GM08714 (cell line): ENCODE measurements around the gene AQP12A.
"Not testable (repeated sequence)": the region's sequence is repeated elsewhere in the genome, so short reads cannot be mapped to it uniquely, and the experiment has no call there.

Experiments
- H3K4me3 ChIP-seq: fragments of 200-500 bp; sonication (Bioruptor generic); 2 replicates; pipeline ENCODE4 v1.5.1; 2014; ENCODE audit warnings: mild to moderate bottlenecking, low read length, inconsistent platforms
- ZNF274 ChIP-seq: IDR thresholded peaks from 2 replicates; pipeline ENCODE4 v1.6.1; 2012; ENCODE audit warnings: mild to moderate bottlenecking, low read depth, low read length

Gene AQP12A

GRCh38 chr2:240700616-240701015 is 8.9 kb downstream of the AQP12A start:
- not testable (repeated sequence) for H3K4me3 ChIP-seq

DNA sequence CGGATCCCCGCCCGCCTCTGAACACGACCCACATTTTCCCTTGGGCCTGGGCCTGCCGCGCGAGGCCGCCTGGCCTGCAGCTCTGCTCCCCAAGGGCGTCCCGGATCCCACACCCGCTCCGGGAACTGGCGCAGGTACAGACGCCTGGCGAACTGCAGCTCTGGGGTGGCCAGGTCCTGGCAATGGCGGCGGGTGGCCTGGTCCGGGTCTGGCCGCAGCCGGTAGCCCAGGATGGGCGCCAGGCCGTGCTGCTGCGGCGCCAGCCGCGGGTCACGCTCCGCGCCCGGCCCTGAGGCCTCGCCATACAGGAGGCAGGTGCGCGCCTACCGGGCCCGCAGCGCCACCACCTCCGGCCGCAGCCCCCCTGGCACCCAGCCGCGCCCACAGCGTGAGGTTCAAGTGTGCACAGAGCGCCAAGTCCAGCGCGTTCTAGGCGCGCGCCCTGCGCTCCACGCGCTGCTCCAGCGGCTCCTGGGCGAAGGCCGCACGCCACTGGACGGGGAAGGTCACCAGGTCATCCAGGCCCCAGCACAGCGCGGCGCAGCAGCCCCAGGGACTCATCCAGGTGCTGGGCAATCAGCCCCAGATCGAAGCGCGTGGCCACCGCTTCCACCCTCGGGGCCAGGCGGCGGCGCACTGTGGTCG is 9.5 kb downstream of the AQP12A start:
- H3K4me3 ChIP-seq, result no peak overlapping the region
- TF ChIP-seq ZNF274, result no peak

DNA sequence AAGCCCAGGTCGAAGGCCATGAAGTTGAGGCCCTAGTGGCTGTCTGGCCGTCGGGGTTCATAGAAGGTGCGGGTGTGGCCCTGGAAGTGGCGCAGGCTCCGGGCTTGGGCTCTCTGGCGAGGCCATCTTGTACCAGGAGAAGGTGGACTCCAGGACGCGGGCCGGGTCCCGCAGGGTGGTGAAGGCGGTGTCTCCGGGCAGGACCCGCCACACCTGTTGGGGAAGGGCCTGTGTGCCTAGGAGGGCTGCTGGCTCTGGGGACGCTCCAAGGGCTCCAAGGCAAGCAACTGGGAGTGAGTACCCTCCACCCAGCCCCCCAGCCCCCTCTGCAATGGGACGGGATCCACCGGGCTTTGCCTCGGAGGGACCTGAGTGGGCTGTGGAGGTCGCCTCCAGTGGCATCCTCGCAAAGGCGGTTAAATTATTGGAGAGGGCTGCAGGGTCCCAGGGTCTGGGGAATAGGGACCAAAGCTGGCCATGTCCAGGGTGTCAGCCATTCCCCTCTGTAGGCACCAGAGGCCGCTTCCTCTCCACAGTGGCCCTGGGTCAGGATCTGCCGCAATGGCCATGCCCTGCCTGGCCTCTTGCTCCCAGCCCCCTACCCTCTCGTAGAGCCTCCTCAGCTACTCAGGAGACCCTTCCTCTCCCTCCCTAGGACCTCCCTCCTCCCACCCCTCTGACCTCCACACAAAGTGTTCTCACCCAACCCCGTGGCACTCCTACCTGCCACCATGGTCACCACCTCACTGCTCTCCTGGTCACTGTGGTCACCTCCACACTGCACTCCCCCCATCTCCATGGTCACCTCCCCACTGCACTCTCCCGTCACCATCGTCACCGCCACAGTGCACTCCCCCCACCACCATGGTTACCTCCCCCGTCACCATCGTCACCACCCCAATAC is 10.3 kb downstream of the AQP12A start:
- no peak overlapping the region for H3K4me3 ChIP-seq
- TF ChIP-seq ZNF274, result no peak

DNA sequence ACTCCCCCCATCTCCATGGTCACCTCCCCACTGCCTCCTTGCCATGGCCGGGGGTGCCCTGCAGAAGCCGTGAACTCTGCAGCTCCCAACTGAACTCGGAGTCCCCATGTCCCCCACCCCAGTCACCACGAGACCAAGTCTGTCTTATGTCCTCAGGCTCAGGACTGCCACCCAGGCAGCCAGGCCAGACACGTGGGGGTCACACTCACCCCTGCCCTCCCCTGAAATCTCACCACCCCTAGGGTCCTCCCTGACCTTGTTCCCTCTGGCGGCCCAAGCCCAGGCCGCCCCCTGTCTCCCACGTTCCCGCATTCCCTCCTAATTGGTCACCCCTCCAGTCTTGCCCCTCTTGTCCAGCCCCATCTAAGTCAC is 11.0 kb downstream of the AQP12A start:
- TF ChIP-seq ZNF274, result no peak
- H3K4me3 ChIP-seq, result no peak overlapping the region

- no peak overlapping the region for H3K4me3 ChIP-seq
- no peak for TF ChIP-seq ZNF274
Measured at GRCh38 chr2:240703417-240704341, 12.0 kb downstream of the AQP12A start.

DNA sequence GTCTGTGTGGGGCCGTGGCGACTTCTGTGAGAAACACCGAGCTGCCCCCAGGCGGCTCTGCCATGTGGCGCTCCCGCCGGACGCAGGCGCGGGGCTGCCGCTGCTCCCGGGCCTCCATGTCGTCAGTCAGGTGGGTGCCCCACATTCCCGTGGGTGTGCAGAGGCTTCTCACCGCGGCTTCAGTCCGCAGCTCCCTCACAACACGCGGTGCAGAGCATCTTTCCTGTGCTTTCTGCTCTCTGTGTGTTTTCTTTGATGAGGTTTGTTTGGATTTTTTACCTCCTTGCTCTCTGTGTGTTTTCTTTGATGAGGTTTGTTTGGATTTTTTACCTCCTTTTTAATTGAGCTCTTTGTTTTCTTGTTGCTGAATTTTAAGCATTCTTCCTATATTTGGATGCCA is 13.0 kb downstream of the AQP12A start:
- no peak for TF ChIP-seq ZNF274

DNA sequence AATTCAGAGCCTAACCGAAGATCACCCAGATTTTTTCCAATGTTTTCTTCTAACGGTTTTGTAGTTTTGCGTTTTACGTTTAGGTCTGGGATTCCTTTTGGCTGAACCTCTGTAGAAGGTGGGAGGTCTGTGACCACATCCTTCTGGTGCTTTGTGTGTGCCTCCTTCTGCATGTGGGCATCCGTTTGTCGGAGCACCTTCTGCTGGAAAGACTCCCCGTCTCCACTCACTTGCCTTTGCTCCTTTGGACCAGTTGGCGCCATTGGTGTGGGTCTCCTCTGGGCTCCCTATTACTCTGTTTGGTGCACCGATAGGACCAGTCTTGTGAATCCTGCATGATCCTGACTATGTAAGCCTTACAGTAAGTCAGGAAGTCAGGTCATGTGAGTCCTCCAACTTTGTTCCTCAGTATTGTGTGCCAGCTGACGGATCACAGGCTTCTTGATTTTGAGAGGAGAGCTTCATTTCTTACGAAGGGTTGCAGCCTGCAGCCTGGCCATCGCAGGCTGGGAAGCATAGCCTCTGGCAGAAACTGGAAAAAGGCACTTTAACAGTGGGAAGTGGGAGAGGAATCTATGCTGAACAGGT is 13.6 kb downstream of the AQP12A start:
- H3K4me3 ChIP-seq, result no peak overlapping the region
- no peak for TF ChIP-seq ZNF274

More for the DNA sequence above, 13.0 kb downstream of the AQP12A start:
- H3K4me3 ChIP-seq, result no peak overlapping the region

DNA sequence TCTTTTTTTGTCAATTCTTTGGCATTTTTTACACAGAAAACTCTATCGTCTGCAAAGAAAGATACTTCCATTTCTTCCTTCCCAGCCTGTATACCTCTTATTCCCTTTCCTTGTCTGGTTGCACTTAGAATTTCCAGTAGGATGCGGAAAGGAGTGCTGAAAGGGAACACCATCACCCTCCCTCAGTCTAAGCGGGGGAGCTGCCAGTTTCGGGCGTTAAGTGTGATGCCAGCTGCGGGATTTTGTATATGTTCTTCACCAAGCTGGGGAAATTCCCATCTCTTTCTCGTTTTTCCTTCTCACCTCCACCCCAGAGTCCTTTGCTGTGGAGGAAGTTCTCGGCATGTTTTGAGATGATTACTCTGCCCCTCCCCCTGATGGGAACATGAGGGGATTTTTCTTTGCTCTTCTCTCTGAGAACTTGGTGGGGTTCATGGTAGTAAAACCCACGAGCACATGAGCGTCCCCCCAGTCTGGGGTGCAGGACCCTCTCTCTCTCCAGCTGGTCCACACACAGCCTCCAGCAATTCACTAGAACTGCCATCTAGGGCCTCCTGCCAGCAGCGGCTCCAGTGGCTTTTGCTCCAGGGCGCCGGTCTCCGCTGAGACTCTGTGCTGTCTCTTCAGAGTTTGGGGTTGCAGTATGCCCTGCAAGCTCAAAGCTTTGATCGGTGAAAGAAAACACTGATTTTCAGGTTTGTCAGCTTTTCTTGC is 15.5 kb downstream of the AQP12A start:
- no peak for TF ChIP-seq ZNF274
- H3K4me3 ChIP-seq, result no peak overlapping the region

GRCh38 chr2:240707821-240708220 is 16.2 kb downstream of the AQP12A start:
- TF ChIP-seq ZNF274, result no peak
- no peak overlapping the region for H3K4me3 ChIP-seq

DNA sequence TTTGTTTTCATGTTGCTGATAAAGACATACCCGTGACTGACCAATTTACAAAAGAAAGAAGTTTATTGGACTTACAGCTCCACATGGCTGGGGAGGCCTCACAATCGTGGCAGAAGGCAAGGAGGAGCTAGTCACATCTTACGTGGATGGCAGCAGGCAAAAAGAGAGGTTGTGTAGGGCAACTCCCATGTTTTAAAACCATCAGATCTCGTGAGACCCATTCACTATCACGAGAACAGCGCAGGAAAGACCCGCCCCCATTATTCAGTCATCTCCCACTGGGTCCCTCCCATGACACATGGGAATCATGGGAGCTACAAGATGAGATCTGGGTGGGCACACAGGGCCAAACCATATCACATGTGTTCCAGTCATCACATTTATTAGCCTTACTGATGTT is 16.8 kb downstream of the AQP12A start:
- no peak overlapping the region for H3K4me3 ChIP-seq
- TF ChIP-seq ZNF274, result no peak

DNA sequence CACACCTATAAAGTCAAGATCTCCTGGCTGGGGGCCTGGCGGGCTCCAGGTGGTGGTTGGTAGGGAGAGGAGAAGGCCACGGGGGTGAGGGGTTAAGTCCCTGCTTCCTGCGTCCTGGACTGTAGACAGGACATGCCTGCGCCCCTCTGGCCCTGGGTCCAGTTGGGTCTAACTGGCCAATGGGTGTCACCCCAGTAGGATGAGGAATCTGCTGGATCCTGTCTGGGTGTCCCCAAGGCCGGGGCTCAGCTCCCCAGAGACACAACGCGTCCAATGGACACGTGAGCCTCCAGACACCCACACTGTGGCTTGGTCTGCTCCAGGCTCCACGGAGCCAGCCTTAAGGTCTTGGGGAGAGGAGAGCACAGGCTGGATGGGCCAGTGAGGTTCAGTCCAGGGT is 19.6 kb downstream of the AQP12A start:
- H3K4me3 ChIP-seq, result no peak overlapping the region
- no peak for TF ChIP-seq ZNF274

- H3K4me3 ChIP-seq, result no peak overlapping the region
- TF ChIP-seq ZNF274, result no peak
Measured at GRCh38 chr2:240711701-240712100, 20.0 kb downstream of the AQP12A start.

GRCh38 chr2:240712121-240712520 is 20.5 kb downstream of the AQP12A start:
- TF ChIP-seq ZNF274, result no peak
- no peak overlapping the region for H3K4me3 ChIP-seq
